OCI-LY7 (cell line): ENCODE measurements around the gene PRAMEF5.
"Not testable (repeated sequence)": the region's sequence is repeated elsewhere in the genome, so short reads cannot be mapped to it uniquely, and the experiment has no call there.

Experiments used
- CTCF ChIP-seq: fragments of 200-600 bp; sonication (generic); conservative IDR thresholded peaks from 2 replicates; pipeline ENCODE4 v1.5.1; 2014; ENCODE audit warnings: mild to moderate bottlenecking, antibody characterized with exemption, low read length, moderate library complexity, mixed read lengths
- EZH2phosphoT487 ChIP-seq: fragments of 200-600 bp; sonication (generic); IDR thresholded peaks from 2 replicates; pipeline ENCODE4 v1.6.1; 2018; ENCODE audit warnings: low read depth, borderline replicate concordance, mild to moderate bottlenecking, mixed run types, antibody characterized with exemption, low read length, moderate library complexity, mixed read lengths

GRCh38 chr1:13237572-13237971 lies 16.4 kb upstream of the PRAMEF5 start:
- not testable (repeated sequence) for TF ChIP-seq CTCF, EZH2phosphoT487
